Lung (tissue), 13 donors: ENCODE results near the gene HOATZ. TPM values are rescaled to one million over a fixed set of nuclear protein-coding genes. Genes with fewer than 3 reads are reported as not detected.
A peak's percentile ranks its signal among the peaks of the same experiment; 100 is the strongest.

ENCODE experiments used
- ATAC-seq: fragments of 200-7000 bp; cut with Tn5 transposase; one replicate; pipeline ENCODE4 v1.9.1; 2020; ENCODE audit warnings: moderate number of reproducible peaks; ENCODE audit not compliant: insufficient read depth, low FRiP score
- DNase-seq, 3 donors: peaks; one replicate each; pipeline ENCODE4 v3.0.0-alpha.2; 2013 to 2017
- H3K27ac ChIP-seq, 2 donors: one replicate each; pipeline ENCODE4 v1.5.1; 2013; ENCODE audit warnings: mild to moderate bottlenecking in 2 of 2, moderate library complexity in 2 of 2, control low read depth in 1 of 2, inconsistent platforms in 1 of 2, low read depth in 1 of 2, low read length in 1 of 2
- H3K27me3 ChIP-seq, 3 donors: one replicate each; pipeline ENCODE4 v1.5.1; 2013; ENCODE audit warnings: low read length in 2 of 3; ENCODE audit not compliant: control insufficient read depth in 3 of 3, insufficient read depth in 3 of 3
- H3K36me3 ChIP-seq, 4 donors: one replicate each; pipeline ENCODE4 v1.5.1; 2013; ENCODE audit warnings: low read length in 4 of 4, mild to moderate bottlenecking in 1 of 4, moderate library complexity in 1 of 4; ENCODE audit not compliant: control insufficient read depth in 4 of 4, insufficient read depth in 4 of 4
- H3K4me1 ChIP-seq, 5 donors: one replicate each; pipeline ENCODE4 v1.5.1; 2013; ENCODE audit warnings: low read length in 5 of 5, mild to moderate bottlenecking in 2 of 5, moderate library complexity in 1 of 5; ENCODE audit not compliant: control insufficient read depth in 5 of 5, insufficient read depth in 5 of 5
- H3K4me3 ChIP-seq: one replicate; pipeline ENCODE4 v1.5.1; 2013; ENCODE audit warnings: mild to moderate bottlenecking, control low read depth, moderate library complexity
- H3K9ac ChIP-seq, 2 donors: one replicate each; pipeline ENCODE4 v1.5.1; 2013; ENCODE audit warnings: low read length in 2 of 2, control low read depth in 1 of 2; ENCODE audit not compliant: insufficient read depth in 1 of 2
- H3K9me3 ChIP-seq, 4 donors: one replicate each; pipeline ENCODE4 v1.5.1; 2013; ENCODE audit warnings: low read length in 3 of 4, mild to moderate bottlenecking in 1 of 4, moderate library complexity in 1 of 4; ENCODE audit not compliant: control insufficient read depth in 4 of 4, insufficient read depth in 3 of 4
- CTCF ChIP-seq: IDR thresholded peaks from 2 replicates; pipeline ENCODE4 v1.5.1; 2012; ENCODE audit warnings: mild to moderate bottlenecking; ENCODE audit errors: control extremely low read depth, extremely low read depth
- WGBS, 2 donors: extraction: QIAGEN DNeasy Blood & Tissue Kit; methylation state at CpG; one replicate each; pipeline ENCODE4 v1.1.7; 2013; 5-methylcytosine and 5-hydroxymethylcytosine counted together
- polyA plus RNA-seq, 2 donors: library from polyadenylated mRNA; stranded (reverse); fragments of 200-250 nt; gene quantifications; one replicate each; pipeline ENCODE4 v1.2.1, GENCODE V29; 2013
- small RNA-seq: library from RNA; depleted of rRNA; stranded (forward); fragments of <200 nt; gene quantifications from one replicate; pipeline ENCODE3, GENCODE V24; 2014; ENCODE audit warnings: low replicate concordance
- total RNA-seq, 2 donors: library from RNA; depleted of rRNA in 1 of 2; stranded (reverse); fragments of >200 nt in 1 of 2; gene quantifications; one replicate each; pipeline ENCODE4 v1.2.1, GENCODE V29; 2014 to 2021
- donor health status: control.
- donor health status: control.
- donor health status: Bipolar disorder and iron deficiency.
- donor health status: healthy.
- donor health status: DM: yes; HTN: yes; CAD: no.

The HOATZ gene
- total and polyA plus RNA-seq, 4 donors = 23.6 to 42.9 (median 29.0) TPM

DNA sequence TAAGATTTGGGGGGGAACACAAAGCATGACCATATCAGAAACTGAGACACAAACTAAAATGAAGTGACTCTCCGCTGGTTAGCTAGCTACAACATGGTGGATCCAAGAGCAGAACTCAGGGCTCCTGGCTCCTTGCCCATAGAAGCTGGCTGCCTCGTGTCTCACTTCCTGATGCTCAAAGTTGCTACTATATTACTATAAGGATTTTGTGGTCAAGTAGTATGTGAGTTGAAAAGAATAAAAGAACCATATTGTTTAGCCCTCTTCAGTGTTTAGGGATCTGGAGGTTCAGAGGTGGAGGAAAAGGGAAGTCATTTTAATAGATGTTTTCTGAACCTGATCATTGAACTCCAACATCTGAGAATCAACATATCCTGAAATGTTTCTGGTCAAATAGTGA, 70.8 kb downstream of the HOATZ start:
- no peak for ATAC-seq
- no peak overlapping the region for H3K27ac ChIP-seq
- WGBS, 2 donors = 32 to 42% methylated on average over 2 of the region's 2 CpGs
- H3K4me3 ChIP-seq = no peak overlapping the region
- H3K9me3 ChIP-seq = no peaks in the 10 kb centered on the region
- TF ChIP-seq CTCF = no peak
- no peaks in the 10 kb centered on the region for H3K27me3 ChIP-seq
- H3K4me1 ChIP-seq = peaks cover 0 to 1% (median 0%) of the 10 kb centered on the region in 5 donors
- no peak overlapping the region for H3K9ac ChIP-seq
- H3K36me3 ChIP-seq = peaks cover 0 to 1% (median 0%) of the 10 kb centered on the region in 4 donors
- peak in 1 of 3 donors; percentile 49 for DNase-seq

- peak; percentile 31 for TF ChIP-seq CTCF
- peaks cover 0 to 1% (median 0%) of the 10 kb centered on the region in 5 donors for H3K4me1 ChIP-seq
- no peak overlapping the region for H3K27ac ChIP-seq
- no peaks in the 10 kb centered on the region for H3K27me3 ChIP-seq
- no peaks in the 10 kb centered on the region for H3K9me3 ChIP-seq
- WGBS, 2 donors = 22 to 44% methylated on average over 1 of the region's 1 CpG
- DNase-seq = peak in 2 of 3 donors; percentile 59 to 72
- H3K9ac ChIP-seq = no peak overlapping the region
- peak; percentile 62 for ATAC-seq
- H3K36me3 ChIP-seq = peaks cover 0 to 1% (median 0%) of the 10 kb centered on the region in 4 donors
- H3K4me3 ChIP-seq = no peak overlapping the region
These were observed 71.8 kb downstream of the HOATZ start for GRCh38 chr11:111586388-111586831.

Small RNAs within 50 kb of the gene (small RNA-seq; reads per million reads assigned to genes)
- gene MIR34B = 28.2 reads per million, percentile 97 among the genes with 10 or more reads in this experiment
- gene MIR34C = 241 reads per million, percentile 99 among the genes with 10 or more reads in this experiment

Other genes with a start within 250 kb of the HOATZ start
- gene POU2AF3, start 216.2 kb upstream of the HOATZ start, total RNA-seq = 1 to 10 TPM; 1.5 to 4.2 TPM
- gene POU2AF3, start 216.2 kb upstream of the HOATZ start, polyA plus RNA-seq = 1 to 10 TPM; 2.0 to 5.4 TPM
- 1 to 10 TPM; 5.8 to 6.9 TPM for gene POU2AF1, start 135.5 kb upstream of the HOATZ start, total RNA-seq
- 1 to 10 TPM; 2.0 to 3.1 TPM for gene POU2AF1, start 135.5 kb upstream of the HOATZ start, polyA plus RNA-seq
- 1 to 10 TPM in 1 of 2 donors, under 1 TPM in 1; 0.74 to 1.5 TPM for gene BTG4, start 2.4 kb upstream of the HOATZ start, total RNA-seq
- under 1 TPM; 0.23 to 0.30 TPM for gene BTG4, start 2.4 kb upstream of the HOATZ start, polyA plus RNA-seq
- 10 to 100 TPM; 13.1 to 13.4 TPM for gene LAYN, start 25.9 kb downstream of the HOATZ start, total RNA-seq
- gene LAYN, start 25.9 kb downstream of the HOATZ start, polyA plus RNA-seq = 1 to 10 TPM; 6.5 to 9.5 TPM
- gene SIK2, start 87.7 kb downstream of the HOATZ start, total RNA-seq = 10 to 100 TPM; 26.8 to 31.8 TPM
- 1 to 10 TPM; 7.2 to 7.8 TPM for gene SIK2, start 87.7 kb downstream of the HOATZ start, polyA plus RNA-seq